HuH-7.5 (cell line): ENCODE measurements around the gene VWA7.
A peak's percentile ranks its signal among the peaks of the same experiment; 100 is the strongest.
"Not testable (repeated sequence)": the region's sequence is repeated elsewhere in the genome, so short reads cannot be mapped to it uniquely, and the experiment has no call there.

Experiments used
- DNase-seq: peaks from one replicate; pipeline ENCODE4 v3.0.0; 2011; ENCODE audit warnings: low spot score

The VWA7 gene

GRCh38 chr6:31801031-31801927, 24.2 kb upstream of the VWA7 start:
- DNase-seq, result not testable (repeated sequence)

DNA sequence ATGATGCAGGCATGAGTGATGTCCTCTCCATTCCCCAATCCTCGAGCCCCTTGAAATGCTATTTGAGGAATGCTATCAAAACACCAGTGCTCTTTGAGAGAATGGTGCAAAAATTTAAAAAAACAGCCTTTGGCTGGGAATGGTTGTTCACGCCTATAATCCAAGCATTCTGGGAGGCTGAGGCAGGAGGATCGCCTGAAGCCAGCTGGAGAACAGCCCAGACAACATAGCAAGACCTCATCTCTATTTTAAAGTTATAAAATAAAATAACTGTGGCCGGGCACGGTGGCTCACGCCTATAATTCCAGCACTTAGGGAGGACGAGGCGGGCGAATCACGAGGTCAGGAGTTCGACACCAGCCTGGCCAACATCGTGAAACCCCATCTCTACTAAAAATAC, 22.7 kb upstream of the VWA7 start:
- DNase-seq, result no peak

- DNase-seq, result no peak
Measured at GRCh38 chr6:31797588-31797987, 20.5 kb upstream of the VWA7 start.

DNA sequence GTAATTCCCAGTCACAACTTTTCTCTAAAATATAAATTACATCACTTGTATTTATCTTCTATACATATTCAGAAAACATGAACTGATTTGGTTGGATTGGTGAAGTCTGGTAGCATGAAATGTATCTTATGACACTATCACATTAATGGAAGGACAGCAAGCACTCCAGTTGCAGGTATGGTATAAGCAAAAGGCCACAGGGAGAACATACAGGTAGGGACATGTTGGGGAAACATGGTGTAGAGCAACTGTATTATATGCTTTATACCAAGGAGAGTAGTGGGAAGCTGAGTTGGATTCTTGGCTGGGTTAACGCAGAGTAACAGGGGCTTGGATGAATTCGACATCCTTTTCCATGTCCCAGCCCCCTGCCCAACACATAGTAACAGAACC, 19.9 kb upstream of the VWA7 start:
- no peak for DNase-seq

- DNase-seq, result peak; percentile 91
Measured at GRCh38 chr6:31795616-31796298, 18.6 kb upstream of the VWA7 start, which contains the start of gene VARS1. VARS1 (minus strand) TSS chr6:31795752; CDS start chr6:31795217, 535 bp downstream.

DNA sequence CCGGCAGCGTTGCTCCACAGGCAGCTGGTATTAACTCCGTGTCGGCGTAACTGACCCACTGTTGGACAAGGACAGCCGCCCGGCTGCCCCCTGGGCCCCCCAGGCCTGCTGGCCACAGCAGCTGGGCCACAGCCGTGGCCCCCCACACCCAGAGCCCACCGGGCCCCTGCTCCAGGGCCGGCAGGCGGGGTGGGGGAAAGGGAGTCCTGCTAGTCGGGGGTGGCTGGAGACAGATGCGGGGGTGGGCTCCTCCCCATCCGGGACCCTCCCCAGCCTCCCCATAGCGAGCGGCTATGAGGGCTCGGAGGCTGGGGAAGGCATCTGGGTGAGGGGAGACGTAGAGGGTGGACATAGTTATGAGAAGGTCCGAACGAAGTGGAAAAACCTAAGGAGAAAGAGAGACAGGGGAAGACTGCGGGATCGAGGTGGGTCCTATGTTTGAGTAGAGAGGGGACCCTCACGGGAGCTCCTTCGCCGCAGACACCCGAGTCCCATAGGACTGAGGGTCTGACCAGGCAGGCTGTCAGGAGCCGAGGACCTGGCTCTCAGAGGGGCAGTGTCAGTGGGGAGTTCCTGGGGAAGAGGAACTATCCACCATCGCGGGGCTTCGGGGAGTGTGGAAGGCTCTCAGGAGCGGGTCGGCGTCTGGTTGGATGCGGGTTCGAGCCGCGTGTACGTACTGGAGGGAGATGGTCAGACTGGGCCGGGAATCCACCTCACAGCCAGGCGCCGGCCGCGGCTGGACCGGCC, 17.9 kb upstream of the VWA7 start:
- no peak for DNase-seq

DNA sequence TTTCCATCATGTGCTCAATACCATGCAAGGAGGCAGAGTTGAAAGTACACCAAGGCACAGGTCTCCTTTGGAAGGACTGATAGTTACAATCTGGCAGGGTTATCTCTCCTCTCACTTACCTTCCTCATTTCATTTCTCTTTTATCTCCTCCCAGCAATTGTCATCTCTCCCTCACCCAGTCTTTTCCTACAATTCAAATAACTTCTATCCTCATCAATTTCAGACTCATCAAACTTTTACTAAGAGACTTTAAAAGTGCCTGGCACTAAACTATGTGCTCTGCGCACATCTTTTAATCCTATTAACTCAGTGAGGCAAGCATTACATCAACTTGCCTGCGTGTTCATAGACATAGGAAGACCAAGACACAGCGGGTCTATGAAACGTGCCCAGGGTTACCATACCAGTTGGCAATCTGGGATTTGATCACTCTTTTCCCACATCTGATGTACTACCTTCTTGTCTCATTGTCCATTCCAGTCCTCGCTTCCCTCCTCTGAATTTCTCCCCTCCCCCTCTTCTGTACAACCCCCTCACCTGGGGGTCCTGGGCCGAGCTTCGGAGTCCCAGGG, 17.3 kb upstream of the VWA7 start:
- DNase-seq, result no peak

DNA sequence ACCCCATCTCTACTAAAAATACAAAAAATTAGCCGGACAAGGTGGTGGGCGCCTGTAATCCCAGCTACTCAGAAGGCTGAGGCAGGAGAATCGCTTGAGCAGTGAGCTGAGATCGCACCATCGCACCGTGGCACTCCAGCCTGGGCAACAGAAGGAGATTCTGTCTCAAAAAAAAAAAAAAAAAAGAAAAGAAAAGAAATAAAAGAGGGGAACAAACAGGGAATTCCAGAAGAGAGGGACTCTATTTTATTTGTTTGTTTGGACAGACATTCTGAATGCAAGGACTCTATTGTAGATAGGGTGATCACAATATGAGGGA, 16.8 kb upstream of the VWA7 start:
- not testable (repeated sequence) for DNase-seq

- DNase-seq, result no peak
Measured at GRCh38 chr6:31792761-31793171, 15.6 kb upstream of the VWA7 start.

GRCh38 chr6:31792090-31792374, 14.9 kb upstream of the VWA7 start:
- no peak for DNase-seq

DNA sequence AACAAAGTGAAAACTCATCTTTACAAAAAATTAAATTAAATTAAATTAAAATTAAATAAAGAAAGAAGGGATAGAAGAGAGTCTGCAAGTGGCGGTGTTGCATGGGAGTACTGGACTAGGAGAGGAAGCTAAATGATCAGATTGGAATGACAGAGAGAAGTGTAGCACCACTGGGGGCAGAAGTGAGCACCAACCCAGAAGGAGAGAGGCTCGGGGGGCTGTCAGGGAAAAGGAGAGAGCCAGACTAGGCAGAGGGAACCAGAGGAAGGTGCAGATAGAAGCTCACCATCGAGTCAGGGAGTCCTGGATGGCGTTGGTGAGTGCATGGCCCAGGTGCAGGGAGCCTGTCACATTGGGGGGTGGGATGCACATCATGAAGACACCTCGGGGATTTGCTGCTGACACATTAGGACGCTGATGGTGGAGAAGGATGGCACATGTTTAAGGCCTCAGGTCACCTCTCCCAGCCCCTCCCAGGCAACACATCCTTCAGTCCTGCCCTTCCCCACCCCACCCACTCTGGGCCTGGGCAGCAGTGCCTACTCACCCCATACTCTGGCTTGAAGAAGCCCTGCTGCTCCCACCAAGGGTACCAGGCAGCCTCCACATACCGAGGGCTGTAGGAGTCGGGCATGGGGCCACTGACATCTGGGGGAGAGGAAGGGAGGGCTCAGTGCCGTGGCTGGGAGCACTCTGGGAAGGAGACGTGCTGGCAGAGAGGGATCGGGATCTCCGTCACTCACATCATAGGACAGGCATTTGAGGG, 14.4 kb upstream of the VWA7 start:
- DNase-seq, result peak; percentile 79

DNA sequence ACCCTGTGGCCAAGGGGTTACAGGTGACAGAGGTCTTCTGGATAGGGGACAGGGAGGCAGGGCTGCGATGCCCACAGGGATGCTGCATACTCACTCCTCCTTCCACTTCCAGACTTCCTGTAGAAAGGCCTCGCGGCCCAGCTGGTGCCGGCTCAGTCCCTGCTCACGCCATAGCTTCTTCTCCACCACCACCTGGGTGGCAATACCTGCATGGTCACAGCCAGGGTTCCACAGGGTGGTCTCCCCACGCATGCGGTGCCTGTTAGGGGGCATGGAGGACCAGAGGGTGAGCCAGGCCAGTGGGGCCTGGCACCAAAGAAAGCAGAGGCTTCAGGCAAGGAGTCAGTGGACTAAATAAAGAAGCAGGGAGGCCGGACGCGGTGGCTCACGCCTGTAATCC, 8.3 kb upstream of the VWA7 start:
- no peak for DNase-seq

GRCh38 chr6:31784098-31784925, 7.2 kb upstream of the VWA7 start:
- DNase-seq, result no peak

GRCh38 chr6:31782126-31782855, 5.2 kb upstream of the VWA7 start:
- DNase-seq, result no peak

- DNase-seq, result no peak
Measured at GRCh38 chr6:31781244-31782125, 4.4 kb upstream of the VWA7 start.

GRCh38 chr6:31780507-31781243, 3.5 kb upstream of the VWA7 start:
- no peak for DNase-seq

- no peak for DNase-seq
Measured at GRCh38 chr6:31779908-31780307, 2.8 kb upstream of the VWA7 start.
